HepG2 (cell line): ENCODE data around the gene PRKCZ. TPM values are rescaled to one million over a fixed set of nuclear protein-coding genes. Genes with fewer than 3 reads are reported as not detected.

Experiments
- PRPF4 ChIP-seq: fragments of 200-400 bp; formaldehyde crosslinking; IDR thresholded peaks from 2 replicates; pipeline ENCODE4 v1.6.1; 2016; ENCODE audit warnings: low read length, low read depth; ENCODE audit not compliant: poor library complexity, severe bottlenecking
- SIN3A ChIP-seq: IDR thresholded peaks from 2 replicates; pipeline ENCODE4 v1.6.1; 2011; ENCODE audit warnings: low read depth, mild to moderate bottlenecking, control low read depth, low read length, borderline replicate concordance
- TBX2 ChIP-seq: sonication (generic); formaldehyde crosslinking; IDR thresholded peaks from 2 replicates; pipeline ENCODE4 v1.5.0; 2020; ENCODE audit warnings: missing genetic modification reagents, mild to moderate bottlenecking, borderline replicate concordance
- ZHX1 ChIP-seq: sonication (generic); formaldehyde crosslinking; IDR thresholded peaks from 2 replicates; pipeline ENCODE4 v1.8.1; 2022; ENCODE audit warnings: low read depth, mild to moderate bottlenecking, missing genetic modification reagents
- ZNF746 ChIP-seq: sonication (generic); formaldehyde crosslinking; IDR thresholded peaks from 2 replicates; pipeline ENCODE4 v1.8.0; 2022; ENCODE audit warnings: mild to moderate bottlenecking, missing genetic modification reagents
- polyA plus RNA-seq, 8 experiments: library from polyadenylated mRNA; depleted of rRNA in 3 of 8; stranded (reverse) in 7 of 8; unstranded in 1 of 8; fragments of >200 nt; fragmentation: Illumina TruSeq in 4 of 8; extraction: Trizol in 4 of 8; gene quantifications; 2 replicates each; pipeline versions ENCODE4 v1.2.1 to v1.2.3, GENCODE V29; 2011 to 2016; ENCODE audit warnings: low read depth in 4 of 8, missing spikeins in 1 of 8, mixed read lengths in 1 of 8; ENCODE audit not compliant: insufficient read depth in 1 of 8
- total RNA-seq, 5 experiments: library from RNA; depleted of rRNA; stranded (reverse); fragments of >200 nt; fragmentation: Illumina TruSeq; extraction: Trizol; gene quantifications; 2 replicates each; pipeline ENCODE4 v1.2.3, GENCODE V29; 2016; ENCODE audit warnings: low read depth in 1 of 5
- TF ChIP-seq, protein P1 (sequence below): sonication (generic); formaldehyde crosslinking; IDR thresholded peaks from 2 replicates; pipeline ENCODE4; 2020; ENCODE audit warnings: missing genetic modification reagents, mild to moderate bottlenecking, borderline replicate concordance
- TF ChIP-seq, protein P2 (sequence below): sonication (generic); formaldehyde crosslinking; IDR thresholded peaks from 2 replicates; pipeline ENCODE4 v1.9.0; 2021; ENCODE audit warnings: mild to moderate bottlenecking, missing genetic modification reagents
- TF ChIP-seq, protein P3 (sequence below): sonication (generic); formaldehyde crosslinking; IDR thresholded peaks from 2 replicates; pipeline ENCODE4 v1.4.0; 2020; ENCODE audit warnings: mild to moderate bottlenecking, missing genetic modification reagents

PRKCZ gene
- total and polyA plus RNA-seq, 2 of the 13 experiments (the other 11 are each of a cell fraction or from before 2014, with no cell fraction given): 34.7 to 85.2 TPM

DNA sequence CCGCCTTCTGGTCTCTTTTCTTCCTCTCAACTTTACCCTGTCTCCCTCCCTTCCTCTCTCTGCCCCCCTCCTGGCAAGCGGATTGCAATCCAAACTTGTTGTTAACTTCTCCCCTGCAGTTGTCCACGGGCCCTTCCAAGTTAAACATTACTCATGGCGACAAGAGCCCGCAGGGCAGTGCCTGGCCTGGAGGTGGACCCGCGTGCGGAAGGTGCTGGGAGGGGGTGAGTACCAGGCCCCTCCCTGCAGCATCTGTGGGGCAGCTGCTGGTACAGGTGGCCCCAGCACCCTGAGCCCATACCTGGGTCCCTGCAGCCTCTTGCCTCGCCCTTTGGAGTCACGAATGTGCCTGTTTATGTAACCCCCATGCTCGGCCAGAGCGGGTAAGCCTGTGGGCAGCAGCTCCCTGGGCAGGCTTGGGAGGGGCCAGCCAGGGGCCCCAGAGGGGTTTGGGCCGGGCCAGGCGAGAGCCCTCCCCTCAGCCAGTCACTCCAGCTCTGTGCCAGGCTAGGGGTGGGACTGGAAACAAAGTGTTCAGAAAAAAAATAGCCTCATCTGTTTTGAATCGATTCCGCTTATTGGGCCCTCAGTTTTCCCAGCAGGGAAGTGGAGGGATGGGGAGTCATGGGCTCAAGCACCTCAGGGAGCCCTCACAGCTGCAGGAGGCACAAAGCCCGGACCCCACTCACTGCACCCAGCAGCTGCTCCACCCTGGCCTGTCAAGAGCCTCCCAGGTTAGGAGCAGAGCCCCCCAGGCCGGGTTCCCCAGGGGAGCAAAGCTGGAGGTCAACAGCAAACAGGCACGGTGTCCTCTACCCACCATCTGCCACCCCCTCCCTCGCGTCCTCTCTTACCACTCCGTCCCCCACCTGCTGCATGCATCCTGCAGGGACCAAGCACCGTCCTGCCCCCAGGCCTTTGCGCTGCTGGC lies 158.4 kb downstream of the PRKCZ start (continued):
- TF ChIP-seq, protein P1, sequence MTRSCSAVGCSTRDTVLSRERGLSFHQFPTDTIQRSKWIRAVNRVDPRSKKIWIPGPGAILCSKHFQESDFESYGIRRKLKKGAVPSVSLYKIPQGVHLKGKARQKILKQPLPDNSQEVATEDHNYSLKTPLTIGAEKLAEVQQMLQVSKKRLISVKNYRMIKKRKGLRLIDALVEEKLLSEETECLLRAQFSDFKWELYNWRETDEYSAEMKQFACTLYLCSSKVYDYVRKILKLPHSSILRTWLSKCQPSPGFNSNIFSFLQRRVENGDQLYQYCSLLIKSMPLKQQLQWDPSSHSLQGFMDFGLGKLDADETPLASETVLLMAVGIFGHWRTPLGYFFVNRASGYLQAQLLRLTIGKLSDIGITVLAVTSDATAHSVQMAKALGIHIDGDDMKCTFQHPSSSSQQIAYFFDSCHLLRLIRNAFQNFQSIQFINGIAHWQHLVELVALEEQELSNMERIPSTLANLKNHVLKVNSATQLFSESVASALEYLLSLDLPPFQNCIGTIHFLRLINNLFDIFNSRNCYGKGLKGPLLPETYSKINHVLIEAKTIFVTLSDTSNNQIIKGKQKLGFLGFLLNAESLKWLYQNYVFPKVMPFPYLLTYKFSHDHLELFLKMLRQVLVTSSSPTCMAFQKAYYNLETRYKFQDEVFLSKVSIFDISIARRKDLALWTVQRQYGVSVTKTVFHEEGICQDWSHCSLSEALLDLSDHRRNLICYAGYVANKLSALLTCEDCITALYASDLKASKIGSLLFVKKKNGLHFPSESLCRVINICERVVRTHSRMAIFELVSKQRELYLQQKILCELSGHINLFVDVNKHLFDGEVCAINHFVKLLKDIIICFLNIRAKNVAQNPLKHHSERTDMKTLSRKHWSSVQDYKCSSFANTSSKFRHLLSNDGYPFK: no peak
- TF ChIP-seq, protein P2, sequence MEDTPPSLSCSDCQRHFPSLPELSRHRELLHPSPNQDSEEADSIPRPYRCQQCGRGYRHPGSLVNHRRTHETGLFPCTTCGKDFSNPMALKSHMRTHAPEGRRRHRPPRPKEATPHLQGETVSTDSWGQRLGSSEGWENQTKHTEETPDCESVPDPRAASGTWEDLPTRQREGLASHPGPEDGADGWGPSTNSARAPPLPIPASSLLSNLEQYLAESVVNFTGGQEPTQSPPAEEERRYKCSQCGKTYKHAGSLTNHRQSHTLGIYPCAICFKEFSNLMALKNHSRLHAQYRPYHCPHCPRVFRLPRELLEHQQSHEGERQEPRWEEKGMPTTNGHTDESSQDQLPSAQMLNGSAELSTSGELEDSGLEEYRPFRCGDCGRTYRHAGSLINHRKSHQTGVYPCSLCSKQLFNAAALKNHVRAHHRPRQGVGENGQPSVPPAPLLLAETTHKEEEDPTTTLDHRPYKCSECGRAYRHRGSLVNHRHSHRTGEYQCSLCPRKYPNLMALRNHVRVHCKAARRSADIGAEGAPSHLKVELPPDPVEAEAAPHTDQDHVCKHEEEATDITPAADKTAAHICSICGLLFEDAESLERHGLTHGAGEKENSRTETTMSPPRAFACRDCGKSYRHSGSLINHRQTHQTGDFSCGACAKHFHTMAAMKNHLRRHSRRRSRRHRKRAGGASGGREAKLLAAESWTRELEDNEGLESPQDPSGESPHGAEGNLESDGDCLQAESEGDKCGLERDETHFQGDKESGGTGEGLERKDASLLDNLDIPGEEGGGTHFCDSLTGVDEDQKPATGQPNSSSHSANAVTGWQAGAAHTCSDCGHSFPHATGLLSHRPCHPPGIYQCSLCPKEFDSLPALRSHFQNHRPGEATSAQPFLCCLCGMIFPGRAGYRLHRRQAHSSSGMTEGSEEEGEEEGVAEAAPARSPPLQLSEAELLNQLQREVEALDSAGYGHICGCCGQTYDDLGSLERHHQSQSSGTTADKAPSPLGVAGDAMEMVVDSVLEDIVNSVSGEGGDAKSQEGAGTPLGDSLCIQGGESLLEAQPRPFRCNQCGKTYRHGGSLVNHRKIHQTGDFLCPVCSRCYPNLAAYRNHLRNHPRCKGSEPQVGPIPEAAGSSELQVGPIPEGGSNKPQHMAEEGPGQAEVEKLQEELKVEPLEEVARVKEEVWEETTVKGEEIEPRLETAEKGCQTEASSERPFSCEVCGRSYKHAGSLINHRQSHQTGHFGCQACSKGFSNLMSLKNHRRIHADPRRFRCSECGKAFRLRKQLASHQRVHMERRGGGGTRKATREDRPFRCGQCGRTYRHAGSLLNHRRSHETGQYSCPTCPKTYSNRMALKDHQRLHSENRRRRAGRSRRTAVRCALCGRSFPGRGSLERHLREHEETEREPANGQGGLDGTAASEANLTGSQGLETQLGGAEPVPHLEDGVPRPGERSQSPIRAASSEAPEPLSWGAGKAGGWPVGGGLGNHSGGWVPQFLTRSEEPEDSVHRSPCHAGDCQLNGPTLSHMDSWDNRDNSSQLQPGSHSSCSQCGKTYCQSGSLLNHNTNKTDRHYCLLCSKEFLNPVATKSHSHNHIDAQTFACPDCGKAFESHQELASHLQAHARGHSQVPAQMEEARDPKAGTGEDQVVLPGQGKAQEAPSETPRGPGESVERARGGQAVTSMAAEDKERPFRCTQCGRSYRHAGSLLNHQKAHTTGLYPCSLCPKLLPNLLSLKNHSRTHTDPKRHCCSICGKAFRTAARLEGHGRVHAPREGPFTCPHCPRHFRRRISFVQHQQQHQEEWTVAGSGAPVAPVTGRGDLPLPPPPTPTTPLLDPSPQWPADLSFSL (CRISPR knock-in tag): no peak
- TF ChIP-seq PRPF4 (no peak), ZNF746 (peak; percentile 99), TBX2 (CRISPR knock-in tag) (peak; percentile 63; the same call in 1 of the 2 replicates), SIN3A (peak; percentile 60; the same call in 1 of the 2 replicates), ZHX1 (CRISPR knock-in tag) (no peak)
- TF ChIP-seq, protein P3, sequence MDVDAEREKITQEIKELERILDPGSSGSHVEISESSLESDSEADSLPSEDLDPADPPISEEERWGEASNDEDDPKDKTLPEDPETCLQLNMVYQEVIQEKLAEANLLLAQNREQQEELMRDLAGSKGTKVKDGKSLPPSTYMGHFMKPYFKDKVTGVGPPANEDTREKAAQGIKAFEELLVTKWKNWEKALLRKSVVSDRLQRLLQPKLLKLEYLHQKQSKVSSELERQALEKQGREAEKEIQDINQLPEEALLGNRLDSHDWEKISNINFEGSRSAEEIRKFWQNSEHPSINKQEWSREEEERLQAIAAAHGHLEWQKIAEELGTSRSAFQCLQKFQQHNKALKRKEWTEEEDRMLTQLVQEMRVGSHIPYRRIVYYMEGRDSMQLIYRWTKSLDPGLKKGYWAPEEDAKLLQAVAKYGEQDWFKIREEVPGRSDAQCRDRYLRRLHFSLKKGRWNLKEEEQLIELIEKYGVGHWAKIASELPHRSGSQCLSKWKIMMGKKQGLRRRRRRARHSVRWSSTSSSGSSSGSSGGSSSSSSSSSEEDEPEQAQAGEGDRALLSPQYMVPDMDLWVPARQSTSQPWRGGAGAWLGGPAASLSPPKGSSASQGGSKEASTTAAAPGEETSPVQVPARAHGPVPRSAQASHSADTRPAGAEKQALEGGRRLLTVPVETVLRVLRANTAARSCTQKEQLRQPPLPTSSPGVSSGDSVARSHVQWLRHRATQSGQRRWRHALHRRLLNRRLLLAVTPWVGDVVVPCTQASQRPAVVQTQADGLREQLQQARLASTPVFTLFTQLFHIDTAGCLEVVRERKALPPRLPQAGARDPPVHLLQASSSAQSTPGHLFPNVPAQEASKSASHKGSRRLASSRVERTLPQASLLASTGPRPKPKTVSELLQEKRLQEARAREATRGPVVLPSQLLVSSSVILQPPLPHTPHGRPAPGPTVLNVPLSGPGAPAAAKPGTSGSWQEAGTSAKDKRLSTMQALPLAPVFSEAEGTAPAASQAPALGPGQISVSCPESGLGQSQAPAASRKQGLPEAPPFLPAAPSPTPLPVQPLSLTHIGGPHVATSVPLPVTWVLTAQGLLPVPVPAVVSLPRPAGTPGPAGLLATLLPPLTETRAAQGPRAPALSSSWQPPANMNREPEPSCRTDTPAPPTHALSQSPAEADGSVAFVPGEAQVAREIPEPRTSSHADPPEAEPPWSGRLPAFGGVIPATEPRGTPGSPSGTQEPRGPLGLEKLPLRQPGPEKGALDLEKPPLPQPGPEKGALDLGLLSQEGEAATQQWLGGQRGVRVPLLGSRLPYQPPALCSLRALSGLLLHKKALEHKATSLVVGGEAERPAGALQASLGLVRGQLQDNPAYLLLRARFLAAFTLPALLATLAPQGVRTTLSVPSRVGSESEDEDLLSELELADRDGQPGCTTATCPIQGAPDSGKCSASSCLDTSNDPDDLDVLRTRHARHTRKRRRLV: peak; percentile 79
